ENCODE results near the gene PC.

Gene PC

GRCh38 chr11:66956689-66957290 lies 1.4 kb downstream of the PC start:
- DNase-seq (ENCODE audit: low spot score), result peak; percentile 30

GRCh38 chr11:66953081-66953833 lies 4.9 kb downstream of the PC start:
- no peak for TF ChIP-seq CTCF (IDR thresholded peaks at IDR 0.05; ENCODE audit: extremely low read depth, insufficient read depth, missing control alignments)
- no peak for DNase-seq (ENCODE audit: low spot score)
- in situ Hi-C loops (cut with MboI; ENCODE audit: low pct_unique_long_range_greater_than_20kb, low sequenced_read_pairs, unreplicated experiment), result no loop called here

More at GRCh38 chr11:66956689-66957290, 1.4 kb downstream of the PC start:
- no peak for TF ChIP-seq CTCF (IDR thresholded peaks at IDR 0.05; ENCODE audit: extremely low read depth, insufficient read depth, missing control alignments)
- in situ Hi-C loops (cut with MboI; ENCODE audit: low pct_unique_long_range_greater_than_20kb, low sequenced_read_pairs, unreplicated experiment), result no loop called here

- no peak for TF ChIP-seq CTCF (IDR thresholded peaks at IDR 0.05; ENCODE audit: extremely low read depth, insufficient read depth, missing control alignments)
- in situ Hi-C loops (cut with MboI; ENCODE audit: low pct_unique_long_range_greater_than_20kb, low sequenced_read_pairs, unreplicated experiment), result no loop called here
- DNase-seq (ENCODE audit: low spot score), result no peak
Measured at GRCh38 chr11:66951927-66952337, 6.3 kb downstream of the PC start.

- in situ Hi-C loops (cut with MboI; ENCODE audit: low pct_unique_long_range_greater_than_20kb, low sequenced_read_pairs, unreplicated experiment), result no loop called here
- TF ChIP-seq CTCF (IDR thresholded peaks at IDR 0.05; ENCODE audit: extremely low read depth, insufficient read depth, missing control alignments), result no peak
- no peak for DNase-seq (ENCODE audit: low spot score)
Measured at GRCh38 chr11:66951135-66951534, 7.0 kb downstream of the PC start.

- TF ChIP-seq CTCF (IDR thresholded peaks at IDR 0.05; ENCODE audit: extremely low read depth, insufficient read depth, missing control alignments), result no peak
- no peak for DNase-seq (ENCODE audit: low spot score)
- in situ Hi-C loops (cut with MboI; ENCODE audit: low pct_unique_long_range_greater_than_20kb, low sequenced_read_pairs, unreplicated experiment), result no loop called here
Measured at GRCh38 chr11:66950112-66950535, 8.1 kb downstream of the PC start.

GRCh38 chr11:66938582-66939135 lies 19.5 kb downstream of the PC start:
- in situ Hi-C loops (cut with MboI; ENCODE audit: low pct_unique_long_range_greater_than_20kb, low sequenced_read_pairs, unreplicated experiment), result no loop called here
- no peak for DNase-seq (ENCODE audit: low spot score)
- no peak for TF ChIP-seq CTCF (IDR thresholded peaks at IDR 0.05; ENCODE audit: extremely low read depth, insufficient read depth, missing control alignments)

Data from GM13977 (cell line).